GM21515 (cell line): ENCODE results near the gene WDR82.

ENCODE experiments used
- ATAC-seq: cut with Tn5 transposase; IDR thresholded peaks from one replicate; pipeline ENCODE4 v1.9.1; 2021; ENCODE audit not compliant: unreplicated experiment

Gene WDR82

DNA sequence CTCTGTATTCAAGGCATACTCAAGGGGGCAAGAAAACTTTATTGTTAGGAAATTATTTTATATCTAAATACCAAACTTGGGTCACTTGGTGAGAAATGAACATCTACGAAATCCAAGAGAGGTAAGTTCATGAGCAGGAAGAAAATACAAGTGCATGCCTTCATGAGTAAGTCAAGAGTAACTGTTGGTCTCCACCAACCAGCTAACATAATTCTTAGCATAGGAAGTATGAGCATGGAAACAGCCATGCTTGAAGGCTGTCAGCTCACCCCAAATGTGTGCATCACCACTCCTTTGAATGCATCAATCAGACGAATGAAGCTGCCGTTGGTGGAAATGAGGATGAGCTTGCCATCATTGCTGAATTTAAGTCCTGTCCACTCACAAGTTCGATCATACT, 19.0 kb downstream of the WDR82 start:
- no peak for ATAC-seq

DNA sequence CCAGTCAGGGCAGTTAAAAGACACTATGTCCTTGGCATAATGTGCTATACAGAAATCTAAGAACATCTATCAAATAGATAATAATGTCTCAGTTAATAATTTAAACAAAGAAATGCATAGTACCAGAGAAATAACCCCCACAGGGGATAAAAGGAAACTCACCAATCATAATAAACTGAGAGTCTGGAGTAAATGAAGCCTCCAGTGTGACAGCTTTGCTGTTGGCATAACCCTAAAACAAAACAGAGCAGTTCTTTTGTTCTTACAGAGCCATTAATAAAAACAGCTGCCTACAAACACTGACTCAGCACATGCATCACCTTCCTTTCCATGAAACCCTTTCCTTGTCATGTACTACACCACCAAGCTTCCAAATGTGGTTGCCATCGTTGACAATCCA, 19.4 kb downstream of the WDR82 start:
- ATAC-seq: no peak

DNA sequence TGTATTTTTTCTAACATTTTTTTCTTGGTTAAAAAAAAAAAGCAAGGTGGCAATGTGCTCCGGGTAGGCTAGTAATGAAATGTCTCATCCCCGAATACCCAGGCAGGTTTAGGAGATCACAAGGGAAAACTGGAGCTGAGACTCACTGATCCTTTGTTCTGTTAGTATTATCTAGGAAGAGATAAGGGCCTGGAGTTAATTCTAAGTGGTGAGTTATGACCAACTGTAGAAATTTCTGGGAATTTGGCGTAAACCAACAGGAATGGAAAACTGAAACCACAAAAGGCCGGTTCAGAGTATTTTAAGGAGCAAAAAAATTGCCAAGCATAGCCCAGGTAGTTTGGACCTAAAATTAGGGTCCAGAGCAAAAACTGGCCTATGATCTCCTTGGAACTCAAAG, 20.5 kb downstream of the WDR82 start:
- ATAC-seq: no peak

DNA sequence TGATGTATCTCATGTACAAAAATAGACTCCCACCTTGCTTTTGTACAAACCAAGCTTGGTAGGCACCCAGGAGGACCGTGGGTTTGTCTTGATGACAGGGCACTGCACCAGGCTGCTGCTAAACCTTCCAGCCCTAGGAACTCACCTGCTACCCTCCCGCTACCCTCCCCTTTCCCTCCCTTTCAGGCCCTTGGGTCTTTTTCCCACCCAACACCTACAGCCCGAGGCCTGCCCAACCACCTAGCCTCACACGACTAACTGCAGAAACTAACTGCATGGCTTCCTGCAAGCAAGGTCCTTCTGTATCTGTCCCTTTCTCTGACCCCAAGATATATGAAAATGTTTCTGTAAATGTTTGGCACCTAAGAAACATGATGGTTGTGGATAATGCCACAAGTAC, 21.8 kb downstream of the WDR82 start:
- ATAC-seq: no peak

DNA sequence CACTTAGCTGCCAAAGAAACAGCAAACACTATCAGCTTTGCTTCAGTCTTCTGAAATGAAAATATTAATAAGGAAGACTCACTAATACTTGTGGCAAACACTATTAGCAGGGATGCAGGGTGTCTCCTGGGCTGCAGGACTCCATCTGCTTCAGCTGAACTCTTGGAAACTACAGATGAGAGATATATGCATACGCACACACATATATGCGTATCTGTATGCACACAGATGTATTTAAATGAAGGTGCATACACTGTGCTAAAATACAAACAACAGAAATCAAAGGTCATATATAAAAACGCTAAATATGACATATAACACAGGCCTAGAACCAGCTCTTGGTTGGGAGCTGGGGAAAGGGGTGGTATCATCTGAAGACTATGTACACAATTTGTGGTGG, 22.3 kb downstream of the WDR82 start:
- no peak for ATAC-seq

DNA sequence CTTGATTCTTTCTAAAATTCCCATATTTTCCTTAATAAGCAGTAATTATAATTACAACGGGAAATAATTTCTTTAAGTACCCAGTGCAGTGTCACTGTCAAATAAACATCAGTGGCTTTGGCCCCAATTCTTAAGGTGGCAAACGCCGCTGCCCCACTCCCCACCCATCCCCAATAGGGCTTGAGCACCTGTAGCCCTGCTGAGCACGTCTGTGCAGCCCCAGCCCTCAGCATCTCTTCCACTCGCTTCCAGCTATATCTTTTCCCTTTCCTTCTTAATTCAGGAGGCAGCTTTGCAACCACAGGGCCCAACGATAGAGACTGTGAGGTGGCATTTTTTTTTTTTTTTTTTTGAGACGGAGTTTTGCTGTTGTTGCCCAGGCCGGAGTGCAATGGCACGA, 23.8 kb downstream of the WDR82 start:
- no peak for ATAC-seq

DNA sequence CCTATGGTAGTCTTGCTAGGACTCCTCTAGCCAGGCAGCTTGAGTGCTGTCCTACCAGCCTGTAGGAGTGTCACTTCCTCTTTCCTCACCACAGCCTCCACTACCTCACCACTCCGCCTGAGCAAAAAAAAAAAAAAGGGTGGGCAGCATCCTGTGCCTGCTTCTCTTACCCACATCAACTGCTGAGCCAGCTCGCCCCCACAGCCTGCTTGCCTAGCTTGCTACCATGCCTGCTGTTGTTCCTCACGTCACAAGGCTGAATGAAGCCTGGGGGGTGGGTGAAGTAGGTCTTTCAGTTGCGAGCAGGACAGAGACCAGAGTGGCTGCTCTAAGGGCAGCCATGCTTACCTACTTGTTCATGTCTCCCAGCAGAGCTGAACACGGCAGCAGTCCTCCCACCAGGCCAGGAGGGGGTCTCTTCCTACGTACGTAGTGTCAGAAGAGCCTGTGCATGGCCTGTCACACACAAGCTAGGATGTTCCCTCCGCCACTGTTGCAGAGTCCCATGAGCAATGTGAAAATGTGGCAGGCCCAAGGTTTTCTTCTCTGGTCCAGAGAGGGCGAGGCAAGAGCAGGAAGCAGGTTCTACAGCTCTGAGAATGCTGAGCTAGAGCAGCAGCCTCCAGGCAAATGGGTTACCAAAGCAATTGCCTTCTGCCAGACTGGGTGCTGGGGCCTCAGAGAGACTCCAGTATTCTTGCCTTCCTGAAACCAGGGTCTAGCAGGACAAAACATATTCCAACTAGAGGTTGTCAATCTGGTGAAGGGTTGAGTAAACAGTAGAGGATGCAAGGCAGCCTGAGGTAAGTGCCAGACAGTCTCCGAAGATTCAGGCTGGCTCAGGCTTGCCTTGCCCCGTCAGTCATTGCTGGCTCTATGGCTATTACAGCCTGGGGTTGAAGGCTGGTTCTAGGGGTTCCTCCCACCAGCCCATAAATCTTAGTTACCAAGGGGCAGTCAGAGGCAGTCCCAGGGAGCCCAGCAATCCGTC, 24.8 kb downstream of the WDR82 start:
- peak; percentile 82 for ATAC-seq

DNA sequence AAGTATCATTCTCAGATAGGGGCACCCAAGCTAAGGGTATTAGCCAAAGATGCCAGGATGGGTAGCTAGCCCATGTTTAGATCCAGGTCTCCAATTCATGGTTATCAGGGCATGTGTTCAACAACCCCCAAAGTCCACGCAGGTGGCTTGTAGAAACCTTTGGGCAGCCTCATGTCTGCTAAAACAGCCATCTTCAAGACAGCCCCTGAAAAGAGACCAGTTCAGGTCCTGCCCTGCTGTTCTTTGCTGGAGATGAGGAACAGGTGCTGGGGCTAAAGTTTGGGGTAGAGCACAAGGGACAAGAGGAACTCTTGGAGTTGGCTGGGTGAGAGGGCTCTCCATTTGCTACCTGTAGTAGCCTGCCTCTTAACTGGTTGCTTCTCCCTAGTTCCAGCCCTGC, 28.3 kb downstream of the WDR82 start:
- ATAC-seq: no peak

DNA sequence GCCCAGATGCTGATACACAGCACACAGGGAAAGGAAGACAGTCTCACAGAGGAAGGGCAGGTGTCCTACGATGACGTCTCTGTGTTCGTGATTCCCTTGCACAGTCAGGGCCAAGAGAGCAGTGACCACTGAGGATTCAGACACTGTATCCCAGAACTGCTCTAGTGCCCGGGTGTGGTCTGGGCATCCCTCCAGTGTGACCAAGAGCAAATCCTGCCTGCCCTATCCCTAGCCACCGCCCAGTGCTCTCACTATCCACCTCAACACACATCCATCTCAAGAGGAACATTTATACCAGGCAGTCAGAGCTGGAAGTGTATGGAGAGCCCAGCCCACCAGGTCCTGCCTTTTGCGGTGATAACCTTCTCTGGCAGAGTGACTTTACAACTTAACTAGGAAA, 28.8 kb downstream of the WDR82 start:
- no peak for ATAC-seq

DNA sequence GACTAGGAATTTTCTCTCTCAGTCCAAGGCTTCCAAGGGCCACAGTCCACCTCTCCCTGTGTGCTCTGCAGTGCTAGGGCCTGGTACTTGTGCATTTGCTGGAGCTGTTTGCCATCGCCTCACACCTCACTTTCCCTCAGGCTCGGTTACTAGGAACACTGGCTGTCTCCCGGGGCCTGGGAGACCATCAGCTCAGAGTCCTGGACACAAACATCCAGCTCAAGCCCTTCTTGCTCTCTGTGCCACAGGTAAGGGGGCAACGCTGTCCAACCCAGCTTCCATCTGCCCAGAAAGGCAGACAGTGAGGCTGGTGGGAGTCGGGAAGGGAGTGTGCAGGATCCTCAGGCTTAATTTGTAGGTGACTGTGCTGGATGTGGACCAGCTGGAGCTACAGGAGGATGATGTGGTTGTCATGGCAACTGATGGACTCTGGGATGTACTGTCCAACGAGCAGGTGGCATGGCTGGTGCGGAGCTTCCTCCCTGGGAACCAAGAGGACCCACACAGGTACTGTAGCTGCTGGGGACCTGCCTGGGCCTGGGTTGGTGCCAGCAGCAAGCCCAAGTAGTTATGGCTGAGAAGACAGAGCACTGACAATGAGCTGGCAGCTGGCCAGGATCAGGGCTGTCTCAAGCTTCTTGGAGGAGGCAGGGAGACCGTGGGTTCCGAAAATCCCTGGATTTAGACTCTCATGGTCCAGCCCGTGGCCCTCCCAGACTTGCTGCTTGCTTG, 29.5 kb downstream of the WDR82 start:
- ATAC-seq: no peak

DNA sequence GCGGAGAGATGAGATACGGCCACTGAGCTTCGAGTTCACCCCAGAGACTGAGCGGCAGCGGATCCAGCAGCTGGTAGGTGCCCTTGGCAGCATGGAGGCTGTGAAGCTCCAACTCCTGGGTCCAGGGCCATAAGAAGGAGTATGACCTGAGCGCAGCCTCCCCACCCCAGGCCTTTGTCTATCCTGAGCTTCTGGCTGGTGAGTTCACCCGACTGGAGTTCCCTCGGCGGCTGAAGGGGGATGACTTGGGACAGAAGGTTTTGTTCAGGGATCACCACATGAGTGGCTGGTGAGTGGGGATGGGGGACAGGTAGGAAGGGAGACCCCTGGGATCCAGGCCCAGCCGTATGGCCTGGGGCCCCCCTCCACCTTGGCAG, 30.3 kb downstream of the WDR82 start:
- no peak for ATAC-seq

DNA sequence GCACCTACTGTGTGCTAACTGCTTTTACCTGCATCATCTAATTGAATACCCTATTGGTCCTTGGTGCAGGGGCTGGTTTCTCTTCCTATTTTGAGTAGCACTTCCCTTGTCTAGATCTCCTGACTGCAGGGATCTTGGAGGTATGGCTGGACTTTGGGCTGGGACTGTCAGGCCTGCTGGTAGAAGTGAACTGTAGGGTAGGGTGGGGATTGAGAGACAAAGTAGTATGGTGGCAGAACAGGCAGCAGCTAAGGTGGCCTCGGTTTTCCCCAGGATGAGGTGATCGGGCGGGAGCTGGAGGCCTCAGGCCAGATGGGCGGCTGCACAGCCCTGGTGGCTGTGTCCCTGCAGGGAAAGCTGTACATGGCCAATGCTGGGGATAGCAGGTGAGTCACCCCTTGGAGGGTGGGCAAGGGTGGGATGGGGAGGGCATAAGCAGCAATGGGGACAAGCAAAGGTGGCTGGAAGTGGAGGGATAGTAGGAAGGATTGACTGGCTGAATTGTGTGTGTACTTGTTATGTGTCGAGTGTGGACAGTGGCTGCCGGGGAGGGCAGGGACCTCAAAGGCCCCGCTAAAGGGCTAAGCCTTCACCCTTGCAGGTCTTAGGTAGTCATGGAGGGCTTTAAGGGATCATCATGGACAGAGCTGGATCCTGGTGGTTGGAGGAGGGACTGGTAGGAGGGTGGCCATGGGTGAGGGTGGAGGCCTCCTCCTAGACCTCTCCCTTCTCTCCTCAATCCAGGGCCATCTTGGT, 30.9 kb downstream of the WDR82 start:
- no peak for ATAC-seq

DNA sequence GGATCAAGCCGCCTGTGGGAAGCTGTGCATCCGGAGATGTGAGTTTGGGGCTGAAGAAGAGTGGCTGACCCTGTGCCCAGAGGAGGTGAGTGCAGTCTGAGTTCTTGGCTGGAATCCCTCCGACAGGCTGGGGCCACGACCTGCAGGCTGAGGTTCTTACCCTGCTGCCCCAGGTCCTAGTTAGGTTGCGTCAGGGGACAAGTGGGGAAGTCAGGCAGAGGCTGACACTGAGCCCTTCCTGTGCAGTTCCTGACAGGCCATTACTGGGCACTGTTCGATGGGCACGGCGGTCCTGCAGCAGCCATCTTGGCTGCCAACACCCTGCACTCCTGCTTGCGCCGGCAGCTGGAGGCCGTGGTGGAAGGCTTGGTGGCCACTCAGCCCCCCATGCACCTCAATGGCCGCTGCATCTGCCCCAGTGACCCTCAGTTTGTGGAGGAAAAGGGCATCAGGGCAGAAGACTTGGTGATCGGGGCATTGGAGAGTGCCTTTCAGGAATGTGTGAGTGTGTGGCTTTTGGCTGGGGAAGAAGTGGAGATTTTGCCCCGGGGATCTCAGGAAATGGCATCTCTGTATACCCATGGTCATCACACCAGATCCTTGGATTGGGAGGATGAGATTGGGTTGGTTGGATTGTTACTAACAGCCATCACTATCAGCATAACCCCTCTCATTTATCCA, 31.6 kb downstream of the WDR82 start:
- no peak for ATAC-seq

DNA sequence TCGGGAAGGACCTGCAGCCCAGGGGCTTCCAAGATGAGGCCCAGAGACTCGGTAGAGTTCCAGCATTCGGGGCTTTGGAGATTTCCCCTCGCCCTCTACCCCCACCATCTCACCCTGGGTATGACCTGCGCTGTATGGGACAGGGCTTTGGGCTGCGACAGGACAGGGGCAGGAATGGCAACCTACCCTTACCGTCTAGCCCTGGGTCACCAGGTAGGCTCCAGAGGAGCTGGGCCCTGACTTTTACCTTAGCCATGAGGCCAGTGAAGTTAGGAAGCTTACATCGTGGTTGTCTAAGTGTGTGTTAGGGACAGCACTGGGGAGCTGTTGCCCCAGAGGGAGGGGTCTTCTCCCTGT, 32.2 kb downstream of the WDR82 start:
- ATAC-seq: no peak

DNA sequence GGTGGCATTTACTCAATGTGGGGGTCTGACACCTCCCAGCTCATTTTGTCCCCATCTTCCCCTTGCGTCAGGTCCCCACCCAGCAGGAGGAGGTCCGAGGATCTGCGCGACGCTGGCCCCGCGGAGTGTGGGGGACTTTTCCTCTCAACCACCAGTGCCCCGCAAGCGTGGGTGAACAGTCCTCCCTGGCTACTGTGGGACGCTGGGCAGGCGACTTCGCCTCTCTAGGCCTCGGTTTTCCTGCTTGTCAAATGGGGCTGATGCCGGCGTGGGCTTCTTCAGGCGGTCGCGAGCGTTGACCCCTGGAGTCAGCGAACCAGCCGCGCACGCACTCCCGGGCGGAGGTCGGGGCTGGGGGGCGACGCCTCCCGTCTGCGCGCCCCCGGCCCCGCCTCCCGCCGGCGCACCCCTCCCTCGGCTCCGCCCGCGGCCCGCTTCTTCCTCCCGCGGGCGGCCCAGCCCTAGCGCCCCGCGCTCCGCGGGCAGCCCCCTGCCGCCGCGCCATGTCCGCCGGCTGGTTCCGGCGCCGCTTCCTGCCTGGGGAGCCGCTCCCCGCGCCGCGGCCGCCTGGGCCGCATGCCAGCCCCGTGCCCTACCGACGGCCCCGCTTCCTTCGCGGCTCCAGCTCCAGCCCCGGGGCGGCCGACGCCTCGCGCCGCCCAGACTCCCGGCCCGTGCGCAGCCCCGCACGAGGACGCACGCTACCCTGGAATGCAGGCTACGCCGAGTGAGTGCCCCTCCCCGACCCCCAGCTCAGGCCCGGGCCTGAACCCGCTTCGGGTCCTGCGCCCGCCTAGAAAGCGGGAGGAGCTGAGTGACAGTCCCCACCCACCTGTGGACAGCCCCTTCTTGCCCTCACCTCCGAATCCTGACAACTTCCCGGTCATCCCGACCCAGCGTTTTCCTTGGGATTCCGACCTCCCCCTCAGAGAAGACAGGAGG, 32.9 kb downstream of the WDR82 start, which contains the start of gene PPM1M:
Gene PPM1M (plus strand): TSS at position 438 of the 942 bp plus-strand sequence. CDS start 66 bp downstream, at position 504.
- no peak for ATAC-seq

DNA sequence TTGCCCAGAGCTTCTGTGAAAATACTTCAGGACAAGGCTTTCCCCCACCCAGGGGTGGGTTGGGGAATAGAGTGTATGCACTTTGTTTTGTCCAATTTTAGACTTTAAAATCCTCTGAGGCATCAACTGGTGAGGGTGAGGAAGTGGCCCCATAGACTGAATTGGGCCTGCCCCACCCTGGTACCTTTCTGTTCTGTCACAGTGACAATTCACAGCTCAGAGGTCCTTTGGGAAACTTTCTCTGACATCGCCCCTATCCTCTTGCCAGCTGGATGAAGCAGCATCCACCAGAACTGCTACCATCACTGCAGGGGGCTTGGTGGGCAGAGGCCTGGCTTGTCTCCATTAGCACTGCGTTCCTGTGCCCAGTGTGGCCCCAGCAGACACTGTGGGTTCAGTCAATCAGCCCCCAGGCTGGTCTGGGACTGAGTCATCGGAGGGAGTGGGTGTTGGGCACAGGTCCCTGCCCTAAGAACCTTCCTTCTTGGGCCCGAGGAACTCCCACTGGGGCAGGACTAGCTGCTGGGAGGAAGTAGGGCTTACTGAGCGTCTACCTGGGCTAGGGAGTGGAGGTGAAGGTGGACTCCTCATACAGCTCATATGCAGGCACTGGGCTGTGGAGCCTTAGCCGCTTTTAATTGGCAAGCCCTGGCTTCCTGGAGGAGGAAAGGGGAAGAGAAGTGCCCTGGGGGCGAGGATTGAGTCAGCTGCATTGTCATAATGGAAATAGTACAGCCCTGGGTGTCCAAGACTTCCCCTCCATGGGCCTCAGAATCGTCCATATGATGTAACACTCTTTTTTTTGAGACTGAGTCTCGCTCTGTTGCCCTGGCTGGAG, 34.4 kb downstream of the WDR82 start:
- no peak for ATAC-seq

DNA sequence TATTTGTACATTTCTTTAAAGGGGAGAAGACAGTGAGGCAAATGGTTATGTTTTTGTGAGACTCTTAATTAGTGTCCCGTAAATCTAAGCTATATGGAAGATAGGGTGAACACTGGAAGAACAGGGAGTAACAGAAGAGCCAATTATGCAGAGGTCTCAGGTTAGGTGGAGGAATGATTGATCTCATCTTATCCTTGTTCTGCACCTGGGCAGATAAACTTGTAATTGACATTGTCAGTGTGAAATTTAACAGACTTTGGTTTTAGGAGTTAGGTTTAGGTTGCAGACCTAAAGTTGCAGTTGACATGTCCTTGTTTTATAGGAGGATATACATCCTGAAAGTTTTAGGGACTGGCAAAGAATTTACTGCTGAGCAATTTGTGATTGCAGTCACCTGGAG, 36.4 kb downstream of the WDR82 start:
- ATAC-seq: no peak

DNA sequence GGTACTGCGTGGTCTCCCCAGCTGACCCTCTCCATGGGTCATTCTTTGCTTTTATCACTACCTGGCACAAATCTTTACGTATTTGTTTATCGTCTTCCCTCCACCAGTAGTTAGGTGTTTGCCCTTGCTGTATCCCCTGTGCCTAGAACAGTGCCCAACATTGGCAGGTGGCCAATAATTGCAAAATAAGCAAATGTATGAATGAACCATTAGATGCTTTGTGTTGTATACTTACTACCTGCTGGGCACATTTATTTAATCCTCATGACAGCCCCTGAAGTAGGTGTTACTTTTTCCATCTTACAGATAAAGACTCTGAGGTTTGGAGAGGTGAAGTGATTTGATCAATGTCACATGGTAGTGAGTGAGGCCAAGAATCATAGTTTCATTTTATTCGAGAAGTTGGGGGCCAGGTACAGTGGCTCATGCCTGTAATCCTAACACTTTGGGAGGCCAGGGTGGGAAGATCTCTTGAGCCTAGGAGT, 37.5 kb downstream of the WDR82 start:
- no peak for ATAC-seq
